CD4-positive, alpha-beta T cell (primary cell): ENCODE measurements around the gene SORD. TPM values are rescaled to one million over a fixed set of nuclear protein-coding genes. Genes with fewer than 3 reads are reported as not detected.

Experiments used
- ATAC-seq: fragments of 200-7000 bp; cut with Tn5 transposase; one replicate; pipeline ENCODE4 v1.10.0; 2022; ENCODE audit warnings: mild to moderate bottlenecking; ENCODE audit not compliant: poor library complexity
- CTCF ChIA-PET: fragments of 350-600 bp; sonication (Branson Sonifier 250); formaldehyde crosslinking; loops from one replicate; lab custom pipeline; 2021; ENCODE audit warnings: antibody characterized with exemption, inconsistent platforms; lab: Charles Lee
- POLR2A ChIA-PET: fragments of 350-600 bp; sonication (Branson Sonifier 250); formaldehyde crosslinking; loops from one replicate; lab custom pipeline; 2021; ENCODE audit warnings: antibody characterized with exemption, inconsistent platforms; lab: Charles Lee
- DNase-seq, 14 experiments: peaks; one replicate each; pipeline ENCODE4 v3.0.0-alpha.2; 2013 to 2020; ENCODE audit warnings: mixed read lengths in 2 of 14
- H3K27ac ChIP-seq, 2 donors: one replicate each; pipeline versions ENCODE4 v1.5.1 to v1.7.0; 2013; ENCODE audit warnings: low read length in 2 of 2, low read depth in 1 of 2, mild to moderate bottlenecking in 1 of 2
- H3K27me3 ChIP-seq, 2 experiments: 1 replicate in 1 of 2; 2 replicates in 1 of 2; pipeline versions ENCODE4 v1.6.1 to v1.7.0; 2013; ENCODE audit warnings: low read length in 2 of 2, control low read depth in 1 of 2, mild to moderate bottlenecking in 1 of 2, moderate library complexity in 1 of 2; ENCODE audit not compliant: insufficient read depth in 2 of 2, control insufficient read depth in 1 of 2
- H3K36me3 ChIP-seq: one replicate; pipeline ENCODE4 v1.6.1; 2013; ENCODE audit warnings: low read length, control low read depth; ENCODE audit not compliant: insufficient read depth
- H3K4me1 ChIP-seq: one replicate; pipeline ENCODE4 v1.6.1; 2013; ENCODE audit warnings: low read length, control low read depth; ENCODE audit not compliant: insufficient read depth
- H3K4me3 ChIP-seq: one replicate; pipeline ENCODE4 v1.5.1; 2013; ENCODE audit warnings: mild to moderate bottlenecking, low read length, moderate library complexity
- H3K9me3 ChIP-seq, 2 experiments: 1 replicate in 1 of 2; 2 replicates in 1 of 2; pipeline versions ENCODE4 v1.6.1 to v1.7.0; 2013; ENCODE audit warnings: low read length in 2 of 2, mild to moderate bottlenecking in 2 of 2, control low read depth in 1 of 2, moderate library complexity in 1 of 2; ENCODE audit not compliant: control insufficient read depth in 1 of 2, insufficient read depth in 1 of 2
- H3K27ac Mint-ChIP-seq: one replicate; pipeline ENCODE4 v1.8.0; 2020; ENCODE audit warnings: mixed read lengths
- H3K27me3 Mint-ChIP-seq: one replicate; pipeline ENCODE4 v1.8.0; 2021; ENCODE audit warnings: mixed read lengths
- H3K36me3 Mint-ChIP-seq: one replicate; pipeline ENCODE4 v1.8.0; 2021; ENCODE audit warnings: low read depth, mixed read lengths
- H3K4me1 Mint-ChIP-seq: one replicate; pipeline ENCODE4 v1.8.0; 2021; ENCODE audit warnings: low read depth, mixed read lengths
- H3K4me3 Mint-ChIP-seq: one replicate; pipeline ENCODE4 v1.8.0; 2020; ENCODE audit warnings: mild to moderate bottlenecking, mixed read lengths
- H3K9me3 Mint-ChIP-seq: one replicate; pipeline ENCODE4 v1.8.0; 2020; ENCODE audit warnings: mixed read lengths
- intact Hi-C, 2 experiments: fragments of 100-400 bp; cut with DNase I in 1 of 2; cut with micrococcal nuclease in 1 of 2; formaldehyde crosslinking; loops; one replicate each; pipeline versions ENCODE4 v1.15.1 to v1.9.0; 2023 to 2025; cut with DNase I, micrococcal nuclease
- total RNA-seq, 174 experiments: library from RNA in 2 of 174; stranded (reverse) in 2 of 174; gene quantifications; one replicate each; pipeline ENCODE4 v1.2.3 and lab custom pipeline; 2021 to 2026
- TF ChIP-seq, protein P1 (sequence below): fragments of 200-600 bp; IDR thresholded peaks from one replicate; pipeline ENCODE4 v1.8.0; 2022; ENCODE audit warnings: antibody characterized with exemption, mild to moderate bottlenecking

Gene SORD
- total RNA-seq, 2 experiments from 2014 or later = 1.7 to 1.8 TPM

- ChIA-PET POLR2A (no interaction called here), CTCF (interaction anchor here (1.2 kb wide), 1 partner anchor 13 kb away, joined by 3 read pairs; no protein-coding TSS in a partner anchor)
- no peak for ATAC-seq
- H3K9me3 Mint-ChIP-seq = no peaks in the 10 kb centered on the region
- H3K4me3 ChIP-seq = no peak overlapping the region
- no peak overlapping the region for H3K27ac Mint-ChIP-seq
- no peak overlapping the region for H3K27ac ChIP-seq
- DNase-seq = no peak
- intact Hi-C loops = no loop called here
- H3K4me1 ChIP-seq = no peaks in the 10 kb centered on the region
- peaks cover 19 to 23% of the 10 kb centered on the region in 2 experiments for H3K27me3 ChIP-seq
- H3K36me3 ChIP-seq = no peaks in the 10 kb centered on the region
- TF ChIP-seq, protein P1, sequence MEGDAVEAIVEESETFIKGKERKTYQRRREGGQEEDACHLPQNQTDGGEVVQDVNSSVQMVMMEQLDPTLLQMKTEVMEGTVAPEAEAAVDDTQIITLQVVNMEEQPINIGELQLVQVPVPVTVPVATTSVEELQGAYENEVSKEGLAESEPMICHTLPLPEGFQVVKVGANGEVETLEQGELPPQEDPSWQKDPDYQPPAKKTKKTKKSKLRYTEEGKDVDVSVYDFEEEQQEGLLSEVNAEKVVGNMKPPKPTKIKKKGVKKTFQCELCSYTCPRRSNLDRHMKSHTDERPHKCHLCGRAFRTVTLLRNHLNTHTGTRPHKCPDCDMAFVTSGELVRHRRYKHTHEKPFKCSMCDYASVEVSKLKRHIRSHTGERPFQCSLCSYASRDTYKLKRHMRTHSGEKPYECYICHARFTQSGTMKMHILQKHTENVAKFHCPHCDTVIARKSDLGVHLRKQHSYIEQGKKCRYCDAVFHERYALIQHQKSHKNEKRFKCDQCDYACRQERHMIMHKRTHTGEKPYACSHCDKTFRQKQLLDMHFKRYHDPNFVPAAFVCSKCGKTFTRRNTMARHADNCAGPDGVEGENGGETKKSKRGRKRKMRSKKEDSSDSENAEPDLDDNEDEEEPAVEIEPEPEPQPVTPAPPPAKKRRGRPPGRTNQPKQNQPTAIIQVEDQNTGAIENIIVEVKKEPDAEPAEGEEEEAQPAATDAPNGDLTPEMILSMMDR = no peak
- H3K36me3 Mint-ChIP-seq = no peaks in the 10 kb centered on the region
- no peak overlapping the region for H3K4me3 Mint-ChIP-seq
- peaks cover 65% of the 10 kb centered on the region for H3K27me3 Mint-ChIP-seq
- H3K4me1 Mint-ChIP-seq = peaks cover 5% of the 10 kb centered on the region
- H3K9me3 ChIP-seq = peaks cover 0 to 6% of the 10 kb centered on the region in 2 experiments
Measured at GRCh38 chr15:45105586-45105985, 82.6 kb downstream of the SORD start.

GRCh38 chr15:45106002-45106790 lies 83.2 kb downstream of the SORD start:
- H3K27me3 ChIP-seq = peaks cover 19 to 23% of the 10 kb centered on the region in 2 experiments
- intact Hi-C loops = no loop called here
- peaks cover 0 to 6% of the 10 kb centered on the region in 2 experiments for H3K9me3 ChIP-seq
- CTCF ChIA-PET = interaction anchor here (1.2 kb wide), 1 partner anchor 12 kb away, joined by 3 read pairs; no protein-coding TSS in a partner anchor
- POLR2A ChIA-PET = no interaction called here
- no peak overlapping the region for H3K27ac Mint-ChIP-seq
- TF ChIP-seq, protein P1 = no peak
- no peaks in the 10 kb centered on the region for H3K36me3 ChIP-seq
- H3K27ac ChIP-seq = no peak overlapping the region
- ATAC-seq = no peak
- no peak overlapping the region for H3K4me3 Mint-ChIP-seq
- H3K27me3 Mint-ChIP-seq = peaks cover 63% of the 10 kb centered on the region
- no peak overlapping the region for H3K4me3 ChIP-seq
- H3K36me3 Mint-ChIP-seq = no peaks in the 10 kb centered on the region
- DNase-seq = no peak
- no peaks in the 10 kb centered on the region for H3K9me3 Mint-ChIP-seq
- H3K4me1 ChIP-seq = no peaks in the 10 kb centered on the region
- peaks cover 5% of the 10 kb centered on the region for H3K4me1 Mint-ChIP-seq

GRCh38 chr15:45107941-45108630 lies 85.1 kb downstream of the SORD start:
- intact Hi-C loops = no loop called here
- Histone ChIP-seq H3K36me3 (no peaks in the 10 kb centered on the region), H3K4me1 (peaks cover 15% of the 10 kb centered on the region), H3K9me3 (peaks cover 0 to 15% of the 10 kb centered on the region in 2 experiments), H3K27me3 (peaks cover 36 to 39% of the 10 kb centered on the region in 2 experiments), H3K4me3 (no peak overlapping the region), H3K27ac (no peak overlapping the region)
- ATAC-seq (no peak), DNase-seq (peak in 1 of 14 experiments; percentile 15)
- ChIA-PET CTCF (interaction anchor here (1.4 kb wide), 1 partner anchor 10 kb away, joined by 4 read pairs; no protein-coding TSS in a partner anchor), POLR2A (no interaction called here)
- Mint-ChIP-seq H3K4me1 (peaks cover 18% of the 10 kb centered on the region), H3K27ac (no peak overlapping the region), H3K27me3 (peaks cover 76% of the 10 kb centered on the region), H3K4me3 (no peak overlapping the region), H3K36me3 (no peaks in the 10 kb centered on the region), H3K9me3 (no peaks in the 10 kb centered on the region)
- TF ChIP-seq, protein P1 = no peak
